Measurements from ENCODE around the gene CCDC12. TPM values are rescaled to one million over a fixed set of nuclear protein-coding genes. Genes with fewer than 3 reads are reported as not detected.

Gene CCDC12
- total and polyA plus RNA-seq, 9 of the 15 experiments (the other 6 are each of a cell fraction or from before 2014, with no cell fraction given), result 8.9 to 201 (median 86.9) TPM

DNA sequence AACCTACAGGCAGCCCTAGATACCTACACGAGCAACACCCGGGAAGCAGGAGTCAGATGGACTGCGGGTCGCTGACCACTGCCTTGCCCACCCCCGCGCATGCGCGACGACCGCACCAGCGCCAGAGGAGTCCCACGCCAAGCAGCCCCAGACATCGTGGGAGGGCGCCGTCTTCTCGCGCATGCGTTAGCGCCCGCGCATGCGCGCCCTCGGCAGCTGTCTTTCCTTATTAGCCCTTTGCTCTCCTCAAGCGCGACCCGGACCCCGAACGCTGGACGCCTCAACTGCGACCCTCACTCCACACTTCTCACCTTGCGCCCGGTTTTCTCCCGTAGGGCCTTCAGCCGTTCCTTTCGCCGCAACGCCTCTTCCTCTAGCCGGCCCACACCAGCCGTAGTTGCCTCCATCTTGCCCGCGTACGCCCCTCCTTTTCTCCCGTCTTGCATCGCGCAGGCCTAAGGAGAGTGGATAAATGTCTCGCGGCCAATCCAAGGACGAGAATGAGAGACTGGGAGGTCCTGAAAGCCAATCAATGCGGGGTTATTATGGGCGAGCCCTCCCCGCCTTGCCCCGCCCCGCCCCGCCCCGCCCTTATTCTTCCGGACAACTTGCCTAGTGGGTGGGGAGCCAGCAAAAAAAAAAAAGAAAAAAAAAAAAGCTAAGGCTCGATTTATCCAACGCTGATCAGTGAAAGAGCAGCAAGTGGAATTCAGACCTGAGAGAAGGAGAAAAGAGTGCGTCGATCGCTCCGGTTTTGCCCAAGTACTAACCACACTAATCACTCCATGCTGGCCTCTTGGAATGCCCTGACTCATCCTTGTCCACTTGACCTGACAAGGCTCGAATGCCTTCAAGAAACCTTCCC, at the start of gene CCDC12 (continued):
- TF ChIP-seq, protein P1, sequence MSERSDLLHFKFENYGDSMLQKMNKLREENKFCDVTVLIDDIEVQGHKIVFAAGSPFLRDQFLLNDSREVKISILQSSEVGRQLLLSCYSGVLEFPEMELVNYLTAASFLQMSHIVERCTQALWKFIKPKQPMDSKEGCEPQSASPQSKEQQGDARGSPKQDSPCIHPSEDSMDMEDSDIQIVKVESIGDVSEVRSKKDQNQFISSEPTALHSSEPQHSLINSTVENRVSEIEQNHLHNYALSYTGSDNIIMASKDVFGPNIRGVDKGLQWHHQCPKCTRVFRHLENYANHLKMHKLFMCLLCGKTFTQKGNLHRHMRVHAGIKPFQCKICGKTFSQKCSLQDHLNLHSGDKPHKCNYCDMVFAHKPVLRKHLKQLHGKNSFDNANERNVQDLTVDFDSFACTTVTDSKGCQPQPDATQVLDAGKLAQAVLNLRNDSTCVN (CRISPR knock-in tag; IDR thresholded peaks at IDR 0.05), result peak; percentile 85; the same call in 1 of the 2 replicates
- TF ChIP-seq, protein P2, sequence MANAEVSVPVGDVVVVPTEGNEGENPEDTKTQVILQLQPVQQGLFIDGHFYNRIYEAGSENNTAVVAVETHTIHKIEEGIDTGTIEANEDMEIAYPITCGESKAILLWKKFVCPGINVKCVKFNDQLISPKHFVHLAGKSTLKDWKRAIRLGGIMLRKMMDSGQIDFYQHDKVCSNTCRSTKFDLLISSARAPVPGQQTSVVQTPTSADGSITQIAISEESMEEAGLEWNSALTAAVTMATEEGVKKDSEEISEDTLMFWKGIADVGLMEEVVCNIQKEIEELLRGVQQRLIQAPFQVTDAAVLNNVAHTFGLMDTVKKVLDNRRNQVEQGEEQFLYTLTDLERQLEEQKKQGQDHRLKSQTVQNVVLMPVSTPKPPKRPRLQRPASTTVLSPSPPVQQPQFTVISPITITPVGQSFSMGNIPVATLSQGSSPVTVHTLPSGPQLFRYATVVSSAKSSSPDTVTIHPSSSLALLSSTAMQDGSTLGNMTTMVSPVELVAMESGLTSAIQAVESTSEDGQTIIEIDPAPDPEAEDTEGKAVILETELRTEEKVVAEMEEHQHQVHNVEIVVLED (CRISPR knock-in tag; IDR thresholded peaks at IDR 0.05), result peak; percentile 50; the same call in 1 of the 2 replicates
- TF ChIP-seq, protein P3, sequence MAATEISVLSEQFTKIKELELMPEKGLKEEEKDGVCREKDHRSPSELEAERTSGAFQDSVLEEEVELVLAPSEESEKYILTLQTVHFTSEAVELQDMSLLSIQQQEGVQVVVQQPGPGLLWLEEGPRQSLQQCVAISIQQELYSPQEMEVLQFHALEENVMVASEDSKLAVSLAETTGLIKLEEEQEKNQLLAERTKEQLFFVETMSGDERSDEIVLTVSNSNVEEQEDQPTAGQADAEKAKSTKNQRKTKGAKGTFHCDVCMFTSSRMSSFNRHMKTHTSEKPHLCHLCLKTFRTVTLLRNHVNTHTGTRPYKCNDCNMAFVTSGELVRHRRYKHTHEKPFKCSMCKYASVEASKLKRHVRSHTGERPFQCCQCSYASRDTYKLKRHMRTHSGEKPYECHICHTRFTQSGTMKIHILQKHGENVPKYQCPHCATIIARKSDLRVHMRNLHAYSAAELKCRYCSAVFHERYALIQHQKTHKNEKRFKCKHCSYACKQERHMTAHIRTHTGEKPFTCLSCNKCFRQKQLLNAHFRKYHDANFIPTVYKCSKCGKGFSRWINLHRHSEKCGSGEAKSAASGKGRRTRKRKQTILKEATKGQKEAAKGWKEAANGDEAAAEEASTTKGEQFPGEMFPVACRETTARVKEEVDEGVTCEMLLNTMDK (IDR thresholded peaks at IDR 0.05; ENCODE audit: borderline replicate concordance, insufficient read depth, low read depth, low read length, poor library complexity, severe bottlenecking), result peak; percentile 48
- TF ChIP-seq, protein P4, sequence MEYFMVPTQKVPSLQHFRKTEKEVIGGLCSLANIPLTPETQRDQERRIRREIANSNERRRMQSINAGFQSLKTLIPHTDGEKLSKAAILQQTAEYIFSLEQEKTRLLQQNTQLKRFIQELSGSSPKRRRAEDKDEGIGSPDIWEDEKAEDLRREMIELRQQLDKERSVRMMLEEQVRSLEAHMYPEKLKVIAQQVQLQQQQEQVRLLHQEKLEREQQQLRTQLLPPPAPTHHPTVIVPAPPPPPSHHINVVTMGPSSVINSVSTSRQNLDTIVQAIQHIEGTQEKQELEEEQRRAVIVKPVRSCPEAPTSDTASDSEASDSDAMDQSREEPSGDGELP (CRISPR knock-in tag; IDR thresholded peaks at IDR 0.05; ENCODE audit: borderline replicate concordance), result peak; percentile 81
- TF ChIP-seq ELF1 (tag; IDR thresholded peaks at IDR 0.05) (peak; percentile 86), IRF2 (CRISPR knock-in tag; IDR thresholded peaks at IDR 0.05) (no peak), POLR2B (IDR thresholded peaks at IDR 0.05; ENCODE audit: low read depth, partially characterized antibody) (peak; percentile 100), ZFP30 (CRISPR knock-in tag; IDR thresholded peaks at IDR 0.05; ENCODE audit: borderline replicate concordance) (no peak), GABPB2 (CRISPR knock-in tag; conservative IDR thresholded peaks at IDR 0.05) (0 out of 2 replicates have a peak, but pooled peaks have one; percentile 32), LEF1 (IDR thresholded peaks at IDR 0.05) (peak; percentile 87), ZNF239 (CRISPR knock-in tag; IDR thresholded peaks at IDR 0.05) (0 out of 2 replicates have a peak, but pooled peaks have one; percentile 12), FOSL1 (tag; conservative IDR thresholded peaks at IDR 0.05) (peak; percentile 92), GATAD2A (IDR thresholded peaks at IDR 0.05) (peak; percentile 78; the same call in 1 of the 2 replicates), XRCC5 (IDR thresholded peaks at IDR 0.05; ENCODE audit: low read depth, low read length) (peak; percentile 96), FIP1L1 (IDR thresholded peaks at IDR 0.05; ENCODE audit: low read depth, low read length, poor library complexity, severe bottlenecking) (peak; percentile 73), ETV5 (CRISPR knock-in tag; IDR thresholded peaks at IDR 0.05; ENCODE audit: low read depth) (peak; percentile 81), PML (IDR thresholded peaks at IDR 0.05; ENCODE audit: low read length) (peak; percentile 93)
- TF ChIP-seq, protein P5, sequence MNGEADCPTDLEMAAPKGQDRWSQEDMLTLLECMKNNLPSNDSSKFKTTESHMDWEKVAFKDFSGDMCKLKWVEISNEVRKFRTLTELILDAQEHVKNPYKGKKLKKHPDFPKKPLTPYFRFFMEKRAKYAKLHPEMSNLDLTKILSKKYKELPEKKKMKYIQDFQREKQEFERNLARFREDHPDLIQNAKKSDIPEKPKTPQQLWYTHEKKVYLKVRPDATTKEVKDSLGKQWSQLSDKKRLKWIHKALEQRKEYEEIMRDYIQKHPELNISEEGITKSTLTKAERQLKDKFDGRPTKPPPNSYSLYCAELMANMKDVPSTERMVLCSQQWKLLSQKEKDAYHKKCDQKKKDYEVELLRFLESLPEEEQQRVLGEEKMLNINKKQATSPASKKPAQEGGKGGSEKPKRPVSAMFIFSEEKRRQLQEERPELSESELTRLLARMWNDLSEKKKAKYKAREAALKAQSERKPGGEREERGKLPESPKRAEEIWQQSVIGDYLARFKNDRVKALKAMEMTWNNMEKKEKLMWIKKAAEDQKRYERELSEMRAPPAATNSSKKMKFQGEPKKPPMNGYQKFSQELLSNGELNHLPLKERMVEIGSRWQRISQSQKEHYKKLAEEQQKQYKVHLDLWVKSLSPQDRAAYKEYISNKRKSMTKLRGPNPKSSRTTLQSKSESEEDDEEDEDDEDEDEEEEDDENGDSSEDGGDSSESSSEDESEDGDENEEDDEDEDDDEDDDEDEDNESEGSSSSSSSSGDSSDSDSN (IDR thresholded peaks at IDR 0.05; ENCODE audit: borderline replicate concordance in 1 of 2, low read depth in 2 of 2, low read length in 2 of 2), result 0 out of 4 replicates have a peak, but pooled peaks of 1 of the 2 experiments have one; percentile 14
